HepG2 (cell line): ENCODE results near the gene PLG. TPM values are rescaled to one million over a fixed set of nuclear protein-coding genes. Genes with fewer than 3 reads are reported as not detected.
A peak's percentile ranks its signal among the peaks of the same experiment; 100 is the strongest.

Source experiments
- ATAC-seq: fragments of 200-7000 bp; cut with Tn5 transposase; 3 replicates; pipeline ENCODE4 v1.9.1; 2020; ENCODE audit warnings: mild to moderate bottlenecking, moderate library complexity
- BruUV-seq: library from RNA; stranded (reverse); fragments of 400-500 nt; replicated peaks from 2 replicates; lab custom pipeline; 2021; lab: Mats Ljungman, UMichigan
- CTCF ChIA-PET: fragments of 300-600 bp; formaldehyde crosslinking; extraction: SDS; loops from one replicate; lab custom pipeline; 2021; ENCODE audit warnings: low total read pairs, inconsistent platforms, low intra/inter-chr PET ratio; lab: Yijun Ruan, JAX
- POLR2A ChIA-PET: fragments of 350-600 bp; sonication (Branson Sonifier 250); formaldehyde crosslinking; loops from one replicate; lab custom pipeline; 2020; ENCODE audit warnings: antibody characterized with exemption, inconsistent platforms; lab: Yijun Ruan, JAX
- DNase-seq: peaks from one replicate; pipeline ENCODE4 v3.0.0-alpha.2; 2015; ENCODE audit warnings: low spot score
- FAIRE-seq: peaks from 3 replicates; lab custom pipeline; 2011; peaks lifted over from hg19 to GRCh38; lab: Jason Lieb, UNC
- H2AFZ ChIP-seq: one replicate; pipeline ENCODE4 v1.6.1; 2011; ENCODE audit warnings: low read length, inconsistent platforms
- H3K27ac ChIP-seq: fragments of 300-600 bp; 3 replicates; pipeline ENCODE4 v1.8.0; 2011; ENCODE audit warnings: mixed run types, mild to moderate bottlenecking, mixed read lengths, low read length, inconsistent platforms; ENCODE audit not compliant: insufficient read depth; ENCODE audit errors: extremely low read length
- H3K27me3 ChIP-seq, 2 experiments: fragments of 200-600 bp in 1 of 2; 2 replicates in 1 of 2; 3 replicates in 1 of 2; pipeline versions ENCODE4 v1.6.0 to v1.8.0; 2011; ENCODE audit warnings: low read length in 2 of 2, mild to moderate bottlenecking in 2 of 2, moderate library complexity in 2 of 2, inconsistent platforms in 1 of 2; ENCODE audit not compliant: insufficient read depth in 2 of 2, control insufficient read depth in 1 of 2
- H3K36me3 ChIP-seq, 2 experiments: fragments of 200-600 bp in 1 of 2; replicated peaks in 1 of 2; 2 replicates in 1 of 2; 3 replicates in 1 of 2; pipeline versions ENCODE4 v1.5.1 to v1.8.0; 2011; ENCODE audit warnings: low read length in 2 of 2, inconsistent platforms in 1 of 2; ENCODE audit not compliant: insufficient read depth in 2 of 2, control insufficient read depth in 1 of 2
- H3K4me1 ChIP-seq: 2 replicates; pipeline ENCODE4 v1.5.1; 2012; ENCODE audit warnings: low read length, inconsistent platforms; ENCODE audit not compliant: insufficient read depth
- H3K4me2 ChIP-seq: 2 replicates; pipeline ENCODE4 v1.6.0; 2011; ENCODE audit warnings: low read depth, low read length, inconsistent platforms
- H3K4me3 ChIP-seq, 3 experiments: fragments of 200-600 bp in 1 of 3; sonication (generic), shearing (Covaris generic) in 1 of 3; replicated peaks in 1 of 3; 2 replicates each; pipeline ENCODE4 v1.5.1; 2011 to 2016; ENCODE audit warnings: low read length in 3 of 3, inconsistent platforms in 2 of 3, low read depth in 2 of 3, mild to moderate bottlenecking in 2 of 3, control low read depth in 1 of 3, mixed read lengths in 1 of 3; ENCODE audit not compliant: insufficient read depth in 1 of 3
- H3K79me2 ChIP-seq: one replicate; pipeline ENCODE4 v1.6.1; 2011; ENCODE audit warnings: low read length, inconsistent platforms; ENCODE audit not compliant: insufficient read depth
- H3K9ac ChIP-seq: 2 replicates; pipeline ENCODE4 v1.6.0; 2011; ENCODE audit warnings: mild to moderate bottlenecking, low read depth, low read length, inconsistent platforms; ENCODE audit not compliant: insufficient read depth
- H3K9me3 ChIP-seq: 2 replicates; pipeline ENCODE4 v1.5.1; 2012; ENCODE audit warnings: mild to moderate bottlenecking, low read length
- H4K20me1 ChIP-seq: 2 replicates; pipeline ENCODE4 v1.6.0; 2011; ENCODE audit warnings: inconsistent platforms, mild to moderate bottlenecking, low read length, moderate library complexity; ENCODE audit not compliant: insufficient read depth
- AKNA ChIP-seq: sonication (generic); formaldehyde crosslinking; IDR thresholded peaks from 2 replicates; pipeline ENCODE4 v1.4.0; 2020; ENCODE audit warnings: missing genetic modification reagents, borderline replicate concordance
- ARHGAP35 ChIP-seq: sonication (generic); formaldehyde crosslinking; IDR thresholded peaks from 2 replicates; pipeline ENCODE4 v1.9.0; 2022; ENCODE audit warnings: mild to moderate bottlenecking, inconsistent platforms, moderate library complexity, missing genetic modification reagents, borderline replicate concordance
- NAIF1 ChIP-seq: sonication (generic); formaldehyde crosslinking; IDR thresholded peaks from 2 replicates; pipeline ENCODE4 v1.5.0; 2020; ENCODE audit warnings: mild to moderate bottlenecking, missing genetic modification reagents, borderline replicate concordance
- NFRKB ChIP-seq: fragments of 450-650 bp; IDR thresholded peaks from 2 replicates; pipeline ENCODE4 v1.6.1; 2017
- SP2 ChIP-seq: sonication (generic); formaldehyde crosslinking; IDR thresholded peaks from 2 replicates; pipeline ENCODE4 v1.5.1; 2020; ENCODE audit warnings: mild to moderate bottlenecking, missing genetic modification reagents
- TEAD3 ChIP-seq: optimal IDR thresholded peaks from 2 replicates; pipeline ENCODE3; 2016; ENCODE audit warnings: borderline replicate concordance
- ZNF441 ChIP-seq: sonication (generic); formaldehyde crosslinking; IDR thresholded peaks from 2 replicates; pipeline ENCODE4 v1.7.0; 2021; ENCODE audit warnings: missing genetic modification reagents, borderline replicate concordance
- ZNF772 ChIP-seq: sonication (generic); formaldehyde crosslinking; IDR thresholded peaks from 2 replicates; pipeline ENCODE4 v1.5.0; 2020; ENCODE audit warnings: mild to moderate bottlenecking, missing genetic modification reagents
- ZNF800 ChIP-seq: sonication (generic); formaldehyde crosslinking; IDR thresholded peaks from 2 replicates; pipeline ENCODE4 v1.4.0; 2020; ENCODE audit warnings: missing genetic modification reagents
- ZNF83 ChIP-seq: sonication (generic); formaldehyde crosslinking; IDR thresholded peaks from 2 replicates; pipeline ENCODE4 v1.4.0; 2020; ENCODE audit warnings: missing genetic modification reagents, mild to moderate bottlenecking, borderline replicate concordance
- WGBS: methylation state at CpG from one replicate; pipeline ENCODE4 v1.1.6; 2017; ENCODE audit warnings: low lambda C conversion rate; 5-methylcytosine and 5-hydroxymethylcytosine counted together
- in situ Hi-C: cut with HindIII; loops from 2 replicates; pipeline ENCODE4 v1.10.0; 2017; ENCODE audit warnings: low pct_unique_long_range_greater_than_20kb; ENCODE audit not compliant: extremely low pct_ligation_motif_present
- intact Hi-C: fragments of 100-400 bp; cut with micrococcal nuclease; formaldehyde crosslinking; loops from one replicate; pipeline ENCODE4 v1.10.0; 2022; ENCODE audit not compliant: unreplicated experiment
- polyA plus RNA-seq, 8 experiments: library from polyadenylated mRNA; depleted of rRNA in 3 of 8; stranded (reverse) in 7 of 8; unstranded in 1 of 8; fragments of >200 nt; fragmentation: Illumina TruSeq in 4 of 8; extraction: Trizol in 4 of 8; gene quantifications; 2 replicates each; pipeline versions ENCODE4 v1.2.1 to v1.2.3, GENCODE V29; 2011 to 2016; ENCODE audit warnings: low read depth in 4 of 8, missing spikeins in 1 of 8, mixed read lengths in 1 of 8; ENCODE audit not compliant: insufficient read depth in 1 of 8
- total RNA-seq, 5 experiments: library from RNA; depleted of rRNA; stranded (reverse); fragments of >200 nt; fragmentation: Illumina TruSeq; extraction: Trizol; gene quantifications; 2 replicates each; pipeline ENCODE4 v1.2.3, GENCODE V29; 2016; ENCODE audit warnings: low read depth in 1 of 5
- TF ChIP-seq, protein P1 (sequence below): sonication (generic); formaldehyde crosslinking; IDR thresholded peaks from 2 replicates; pipeline ENCODE4 v1.4.0; 2020; ENCODE audit warnings: missing genetic modification reagents
- TF ChIP-seq, protein P2 (sequence below): sonication (generic); formaldehyde crosslinking; IDR thresholded peaks from 2 replicates; pipeline ENCODE4 v1.4.0; 2020; ENCODE audit warnings: missing genetic modification reagents, mild to moderate bottlenecking, borderline replicate concordance

PLG gene
- total and polyA plus RNA-seq, 2 of the 13 experiments (the other 11 are each of a cell fraction or from before 2014, with no cell fraction given), result 1.7 to 10.7 TPM

GRCh38 chr6:160708993-160709392, 6.9 kb downstream of the PLG start (continued):
- TF ChIP-seq, protein P1, sequence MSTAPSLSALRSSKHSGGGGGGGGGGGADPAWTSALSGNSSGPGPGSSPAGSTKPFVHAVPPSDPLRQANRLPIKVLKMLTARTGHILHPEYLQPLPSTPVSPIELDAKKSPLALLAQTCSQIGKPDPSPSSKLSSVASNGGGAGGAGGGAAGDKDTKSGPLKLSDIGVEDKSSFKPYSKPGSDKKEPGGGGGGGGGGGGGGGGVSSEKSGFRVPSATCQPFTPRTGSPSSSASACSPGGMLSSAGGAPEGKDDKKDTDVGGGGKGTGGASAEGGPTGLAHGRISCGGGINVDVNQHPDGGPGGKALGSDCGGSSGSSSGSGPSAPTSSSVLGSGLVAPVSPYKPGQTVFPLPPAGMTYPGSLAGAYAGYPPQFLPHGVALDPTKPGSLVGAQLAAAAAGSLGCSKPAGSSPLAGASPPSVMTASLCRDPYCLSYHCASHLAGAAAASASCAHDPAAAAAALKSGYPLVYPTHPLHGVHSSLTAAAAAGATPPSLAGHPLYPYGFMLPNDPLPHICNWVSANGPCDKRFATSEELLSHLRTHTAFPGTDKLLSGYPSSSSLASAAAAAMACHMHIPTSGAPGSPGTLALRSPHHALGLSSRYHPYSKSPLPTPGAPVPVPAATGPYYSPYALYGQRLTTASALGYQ (CRISPR knock-in tag), result peak; percentile 21; the same call in 1 of the 2 replicates
- TF ChIP-seq, protein P2, sequence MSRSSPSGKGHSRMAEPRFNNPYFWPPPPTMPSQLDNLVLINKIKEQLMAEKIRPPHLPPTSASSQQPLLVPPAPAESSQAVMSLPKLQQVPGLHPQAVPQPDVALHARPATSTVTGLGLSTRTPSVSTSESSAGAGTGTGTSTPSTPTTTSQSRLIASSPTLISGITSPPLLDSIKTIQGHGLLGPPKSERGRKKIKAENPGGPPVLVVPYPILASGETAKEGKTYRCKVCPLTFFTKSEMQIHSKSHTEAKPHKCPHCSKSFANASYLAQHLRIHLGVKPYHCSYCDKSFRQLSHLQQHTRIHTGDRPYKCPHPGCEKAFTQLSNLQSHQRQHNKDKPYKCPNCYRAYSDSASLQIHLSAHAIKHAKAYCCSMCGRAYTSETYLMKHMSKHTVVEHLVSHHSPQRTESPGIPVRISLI (CRISPR knock-in tag), result peak; percentile 82; the same call in 1 of the 2 replicates

DNA sequence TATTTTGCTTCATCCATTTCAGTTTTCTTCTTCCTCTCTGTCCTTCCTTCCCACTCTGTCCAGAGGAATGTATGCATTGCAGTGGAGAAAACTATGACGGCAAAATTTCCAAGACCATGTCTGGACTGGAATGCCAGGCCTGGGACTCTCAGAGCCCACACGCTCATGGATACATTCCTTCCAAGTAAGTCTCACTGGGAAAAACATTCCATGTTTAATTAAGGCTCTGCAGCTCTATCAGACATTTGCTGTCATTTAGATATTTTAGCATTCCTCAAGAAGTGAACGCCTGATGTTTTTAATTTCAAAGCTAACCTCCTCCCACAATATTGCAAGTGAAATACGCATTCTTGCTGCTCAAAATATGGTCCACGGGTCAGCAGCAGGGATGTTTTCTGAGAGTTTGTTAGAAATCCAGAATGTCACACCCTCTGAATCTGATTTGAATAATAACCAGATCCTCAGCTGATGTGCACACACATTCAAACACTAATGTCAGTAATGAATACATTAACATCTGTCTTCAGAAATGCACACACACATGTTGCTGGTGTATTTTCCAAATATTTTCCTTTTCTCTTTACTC, 12.8 kb downstream of the PLG start:
- DNase-seq (no peak), ATAC-seq (no peak), FAIRE-seq (no peak)
- Histone ChIP-seq H2AFZ (no peak overlapping the region), H3K27me3 (no peaks in the 10 kb centered on the region), H3K4me1 (peaks cover 1% of the 10 kb centered on the region; the same call in 1 of the 2 replicates), H3K4me2 (no peak overlapping the region), H4K20me1 (no peaks in the 10 kb centered on the region), H3K9me3 (no peaks in the 10 kb centered on the region)
- POLR2A ChIA-PET, result no interaction called here
- no TSS peak for BruUV-seq
- in situ Hi-C loops, result no loop called here
- TF ChIP-seq AKNA (CRISPR knock-in tag), result no peak
- no peak for TF ChIP-seq ZNF772 (CRISPR knock-in tag)
- TF ChIP-seq ZNF441, result no peak
- TF ChIP-seq SP2 (CRISPR knock-in tag), result no peak
- TF ChIP-seq ARHGAP35 (CRISPR knock-in tag), result no peak
- TF ChIP-seq ZNF800 (CRISPR knock-in tag), result no peak
- no peak for TF ChIP-seq TEAD3 (CRISPR knock-in tag)
- TF ChIP-seq NAIF1 (CRISPR knock-in tag), result no peak
- TF ChIP-seq NFRKB, result no peak
- TF ChIP-seq ZNF83 (CRISPR knock-in tag), result no peak
- TF ChIP-seq, all 625 proteins: peak for 0
- Histone ChIP-seq H3K79me2 (no peaks in the 10 kb centered on the region), H3K27ac (no peak overlapping the region), H3K4me3 (no peak overlapping the region), H3K9ac (no peak overlapping the region), H3K36me3 (no peaks in the 10 kb centered on the region)
- CTCF ChIA-PET, result no interaction called here
- intact Hi-C loops, result no loop called here
- 81% methylated on average over 5 of the region's 5 CpGs for WGBS
